Measurements from ENCODE around the gene CLEC16A.

- TF ChIP-seq CTCF (IDR thresholded peaks at IDR 0.05 in 4 of 5, conservative IDR thresholded peaks at IDR 0.05 in 1 of 5) (no peak), POLR2A (IDR thresholded peaks at IDR 0.05) (no peak)
Measured at GRCh38 chr16:11213799-11214198, 269.4 kb downstream of the CLEC16A start.
